Colonic mucosa (tissue), 4 donors: ENCODE measurements around the gene EPB41L3. TPM values are rescaled to one million over a fixed set of nuclear protein-coding genes. Genes with fewer than 3 reads are reported as not detected.

Experiments
- DNase-seq: peaks from one replicate; pipeline ENCODE4 v3.0.0-alpha.2; 2020
- H3K27ac ChIP-seq: fragments of 200-600 bp; one replicate; pipeline ENCODE4 v1.8.0; 2021
- H3K27me3 ChIP-seq: fragments of 200-600 bp; one replicate; pipeline ENCODE4 v1.8.0; 2021
- H3K36me3 ChIP-seq: fragments of 200-600 bp; one replicate; pipeline ENCODE4 v1.8.0; 2021
- H3K4me1 ChIP-seq: fragments of 200-600 bp; one replicate; pipeline ENCODE4 v1.8.0; 2021; ENCODE audit warnings: mild to moderate bottlenecking
- H3K4me3 ChIP-seq: fragments of 200-600 bp; one replicate; pipeline ENCODE4 v1.8.0; 2021
- H3K9ac ChIP-seq, 2 donors: one replicate each; pipeline ENCODE4 v1.7.0; 2013; ENCODE audit warnings: control low read depth in 2 of 2, low read depth in 2 of 2, low read length in 2 of 2
- H3K9me3 ChIP-seq: fragments of 200-600 bp; one replicate; pipeline ENCODE4 v1.8.0; 2021
- intact Hi-C: fragments of 100-400 bp; cut with DNase I; formaldehyde crosslinking; loops from one replicate; pipeline ENCODE4 v1.14.1; 2022
- total RNA-seq, 2 donors: library from RNA; stranded (reverse); fragmentation: NEBNext Ultra II Directional in 1 of 2; extraction: Animal tissue kit (Norgen Biotek cat#: 25700) in 1 of 2; gene quantifications; one replicate each; pipeline ENCODE4 v1.2.1, GENCODE V29; 2021
- TF ChIP-seq, protein P1 (sequence below): fragments of 200-600 bp; IDR thresholded peaks from one replicate; pipeline ENCODE4 v1.8.0; 2022; ENCODE audit warnings: antibody characterized with exemption, mild to moderate bottlenecking
- donor health status: healthy.
- donor health status: DM: no; HTN: no; CAD: no.
- donor health status: DM: no; HTN: no; CAD: no.

The EPB41L3 gene
- total RNA-seq, 2 donors from 2014 or later, result 43.3 to 78.0 TPM

DNA sequence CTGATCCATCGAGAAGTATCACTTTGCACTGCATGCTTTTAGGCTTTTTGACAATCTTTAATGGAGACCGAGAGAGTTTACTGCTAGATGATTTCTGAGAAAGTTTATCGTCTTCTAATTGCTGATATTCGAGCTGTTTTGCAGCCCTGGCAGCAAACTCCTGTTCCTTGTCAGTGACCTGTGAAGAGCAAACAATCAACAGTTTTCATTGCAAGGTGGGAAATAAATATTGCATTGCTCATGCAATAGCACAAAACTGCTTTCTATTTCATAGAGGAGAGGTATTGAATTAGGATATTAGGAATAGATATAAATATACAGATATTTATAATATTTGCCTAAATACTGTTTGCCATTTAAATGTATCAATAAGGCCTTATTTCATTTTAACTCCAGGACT is 65.5 kb downstream of the EPB41L3 start:
- Histone ChIP-seq H3K9me3 (no peaks in the 10 kb centered on the region), H3K4me3 (no peak overlapping the region), H3K9ac (no peak overlapping the region), H3K27me3 (no peaks in the 10 kb centered on the region), H3K4me1 (no peaks in the 10 kb centered on the region), H3K27ac (no peak overlapping the region), H3K36me3 (no peaks in the 10 kb centered on the region)
- no peak for DNase-seq
- intact Hi-C loops, result no loop called here
- TF ChIP-seq, protein P1, sequence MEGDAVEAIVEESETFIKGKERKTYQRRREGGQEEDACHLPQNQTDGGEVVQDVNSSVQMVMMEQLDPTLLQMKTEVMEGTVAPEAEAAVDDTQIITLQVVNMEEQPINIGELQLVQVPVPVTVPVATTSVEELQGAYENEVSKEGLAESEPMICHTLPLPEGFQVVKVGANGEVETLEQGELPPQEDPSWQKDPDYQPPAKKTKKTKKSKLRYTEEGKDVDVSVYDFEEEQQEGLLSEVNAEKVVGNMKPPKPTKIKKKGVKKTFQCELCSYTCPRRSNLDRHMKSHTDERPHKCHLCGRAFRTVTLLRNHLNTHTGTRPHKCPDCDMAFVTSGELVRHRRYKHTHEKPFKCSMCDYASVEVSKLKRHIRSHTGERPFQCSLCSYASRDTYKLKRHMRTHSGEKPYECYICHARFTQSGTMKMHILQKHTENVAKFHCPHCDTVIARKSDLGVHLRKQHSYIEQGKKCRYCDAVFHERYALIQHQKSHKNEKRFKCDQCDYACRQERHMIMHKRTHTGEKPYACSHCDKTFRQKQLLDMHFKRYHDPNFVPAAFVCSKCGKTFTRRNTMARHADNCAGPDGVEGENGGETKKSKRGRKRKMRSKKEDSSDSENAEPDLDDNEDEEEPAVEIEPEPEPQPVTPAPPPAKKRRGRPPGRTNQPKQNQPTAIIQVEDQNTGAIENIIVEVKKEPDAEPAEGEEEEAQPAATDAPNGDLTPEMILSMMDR, result no peak

DNA sequence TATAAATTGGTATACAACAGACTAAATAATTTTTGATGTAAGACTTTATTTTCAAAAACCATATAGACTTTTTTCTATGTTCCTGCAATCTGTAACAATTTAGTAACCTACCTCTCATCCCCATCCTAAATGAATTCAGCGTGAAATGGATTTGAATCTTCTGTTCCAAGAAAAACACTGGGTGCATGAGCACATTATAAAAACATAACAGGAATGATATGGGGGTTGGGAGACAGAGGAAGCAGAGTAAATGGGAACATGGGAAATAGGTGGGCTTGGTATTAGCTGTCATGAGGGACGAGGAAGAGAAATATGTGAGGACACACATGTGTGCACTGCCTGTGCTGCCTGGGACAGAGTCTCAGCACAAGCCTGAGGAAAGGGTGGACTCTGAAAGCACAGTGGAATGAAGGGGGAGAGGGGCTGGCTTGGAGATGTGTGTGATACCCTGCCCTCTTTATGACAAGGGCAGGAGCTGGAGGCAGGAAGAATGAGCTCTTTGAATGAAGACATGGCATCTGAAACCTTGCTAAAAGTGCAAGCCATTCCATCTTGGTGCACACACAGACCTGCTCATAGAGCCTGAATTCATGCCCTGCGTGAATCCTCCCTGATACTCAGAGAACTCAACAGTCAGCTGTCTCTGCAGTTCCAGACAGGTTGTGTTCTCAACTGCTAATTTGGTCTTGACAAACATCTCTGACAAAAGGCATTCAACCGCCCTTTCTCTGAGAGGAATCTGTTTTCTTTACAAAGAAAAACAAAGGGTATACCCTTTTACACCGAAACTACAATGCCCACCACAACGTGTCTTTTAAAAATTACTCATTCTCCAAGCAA is 66.6 kb downstream of the EPB41L3 start:
- Histone ChIP-seq H3K9me3 (no peaks in the 10 kb centered on the region), H3K4me3 (no peak overlapping the region), H3K9ac (no peak overlapping the region), H3K4me1 (no peaks in the 10 kb centered on the region), H3K27me3 (no peaks in the 10 kb centered on the region), H3K36me3 (no peaks in the 10 kb centered on the region), H3K27ac (no peak overlapping the region)
- TF ChIP-seq, protein P1, result no peak
- no peak for DNase-seq
- intact Hi-C loops, result no loop called here

DNA sequence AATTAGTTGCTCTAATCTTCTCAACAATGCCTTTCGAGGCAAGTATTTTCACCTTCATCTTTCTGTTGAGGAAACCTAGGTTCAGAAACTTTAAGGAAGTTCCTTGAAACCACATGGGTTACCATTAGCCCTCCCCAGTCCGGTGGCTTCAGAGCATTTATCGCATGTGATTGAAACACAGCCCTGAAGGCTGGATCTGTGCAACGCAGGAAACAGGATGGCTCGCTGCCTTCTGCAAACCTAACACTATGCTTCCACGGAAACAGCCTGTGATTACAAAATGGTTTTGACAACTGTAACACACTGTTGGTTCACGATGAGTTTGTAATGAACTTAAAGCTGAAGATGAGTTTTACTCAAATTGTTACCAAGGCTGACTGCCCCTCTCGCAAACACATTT is 68.5 kb downstream of the EPB41L3 start:
- TF ChIP-seq, protein P1, result no peak
- Histone ChIP-seq H3K36me3 (no peaks in the 10 kb centered on the region), H3K9me3 (no peaks in the 10 kb centered on the region), H3K27me3 (no peaks in the 10 kb centered on the region), H3K27ac (no peak overlapping the region), H3K9ac (no peak overlapping the region), H3K4me1 (no peaks in the 10 kb centered on the region), H3K4me3 (no peak overlapping the region)
- intact Hi-C loops, result no loop called here
- no peak for DNase-seq

- intact Hi-C loops, result no loop called here
- TF ChIP-seq, protein P1, result no peak
- DNase-seq, result no peak
Observed at GRCh38 chr18:5469340-5469739, 74.5 kb downstream of the EPB41L3 start.

GRCh38 chr18:5468394-5468793 is 75.4 kb downstream of the EPB41L3 start:
- no peaks in the 10 kb centered on the region for H3K9me3 ChIP-seq
- no peaks in the 10 kb centered on the region for H3K27me3 ChIP-seq
- TF ChIP-seq, protein P1, result no peak
- H3K9ac ChIP-seq, result no peak overlapping the region
- H3K4me1 ChIP-seq, result no peaks in the 10 kb centered on the region
- no peaks in the 10 kb centered on the region for H3K36me3 ChIP-seq
- no peak for DNase-seq
- H3K27ac ChIP-seq, result no peak overlapping the region
- no peak overlapping the region for H3K4me3 ChIP-seq
- intact Hi-C loops, result no loop called here

More at GRCh38 chr18:5469340-5469739, 74.5 kb downstream of the EPB41L3 start:
- Histone ChIP-seq H3K4me3 (no peak overlapping the region), H3K27me3 (no peaks in the 10 kb centered on the region), H3K4me1 (no peaks in the 10 kb centered on the region), H3K9me3 (no peaks in the 10 kb centered on the region), H3K36me3 (no peaks in the 10 kb centered on the region), H3K9ac (no peak overlapping the region), H3K27ac (no peak overlapping the region)
